HepG2 (cell line): ENCODE measurements around the gene PRR15L. TPM values are rescaled to one million over a fixed set of nuclear protein-coding genes. Genes with fewer than 3 reads are reported as not detected.

Source experiments
- BRD4 ChIP-seq: sonication (generic); formaldehyde crosslinking; IDR thresholded peaks from 2 replicates; pipeline ENCODE4 v1.4.0; 2020; ENCODE audit warnings: missing genetic modification reagents
- GLI4 ChIP-seq: sonication (generic); formaldehyde crosslinking; IDR thresholded peaks from 2 replicates; pipeline ENCODE4 v1.5.1; 2020; ENCODE audit warnings: missing genetic modification reagents, mild to moderate bottlenecking, moderate library complexity, borderline replicate concordance
- HHEX ChIP-seq: IDR thresholded peaks from 2 replicates; pipeline ENCODE4 v1.6.1; 2016; ENCODE audit warnings: control low read depth
- HNRNPLL ChIP-seq: fragments of 200-400 bp; formaldehyde crosslinking; IDR thresholded peaks from 2 replicates; pipeline ENCODE4 v1.6.1; 2017; ENCODE audit warnings: mild to moderate bottlenecking, low read depth, low read length; ENCODE audit not compliant: poor library complexity, severe bottlenecking
- JDP2 ChIP-seq: sonication (generic); formaldehyde crosslinking; IDR thresholded peaks from 2 replicates; pipeline ENCODE4 v1.8.1; 2022; ENCODE audit warnings: missing genetic modification reagents, borderline replicate concordance
- MTF2 ChIP-seq: sonication (generic); formaldehyde crosslinking; IDR thresholded peaks from 2 replicates; pipeline ENCODE4 v1.5.0; 2020; ENCODE audit warnings: missing genetic modification reagents, borderline replicate concordance
- MYC ChIP-seq: sonication (generic); formaldehyde crosslinking; IDR thresholded peaks from 2 replicates; pipeline ENCODE4 v1.9.0; 2021; ENCODE audit warnings: missing genetic modification reagents, borderline replicate concordance
- NFIC ChIP-seq: IDR thresholded peaks from 2 replicates; pipeline ENCODE4 v1.6.1; 2012; ENCODE audit warnings: mild to moderate bottlenecking, low read length, inconsistent platforms
- NRL ChIP-seq: sonication (generic); formaldehyde crosslinking; IDR thresholded peaks from 2 replicates; pipeline ENCODE4 v1.5.0; 2020; ENCODE audit warnings: missing genetic modification reagents, mild to moderate bottlenecking, moderate library complexity, borderline replicate concordance
- PRPF4 ChIP-seq: fragments of 200-400 bp; formaldehyde crosslinking; IDR thresholded peaks from 2 replicates; pipeline ENCODE4 v1.6.1; 2016; ENCODE audit warnings: low read length, low read depth; ENCODE audit not compliant: poor library complexity, severe bottlenecking
- SP4 ChIP-seq: sonication (generic); formaldehyde crosslinking; IDR thresholded peaks from 2 replicates; pipeline ENCODE4 v1.8.1; 2023; ENCODE audit warnings: mild to moderate bottlenecking, missing genetic modification reagents
- THYN1 ChIP-seq: sonication (generic); formaldehyde crosslinking; IDR thresholded peaks from 2 replicates; pipeline ENCODE4 v1.8.1; 2023; ENCODE audit warnings: low read depth, mild to moderate bottlenecking, moderate library complexity, missing genetic modification reagents, borderline replicate concordance
- TMF1 ChIP-seq: sonication (generic); formaldehyde crosslinking; IDR thresholded peaks from 2 replicates; pipeline ENCODE4 v1.8.1; 2022; ENCODE audit warnings: low read depth, missing genetic modification reagents
- ZFP36 ChIP-seq: fragments of 150-350 bp; IDR thresholded peaks from 2 replicates; pipeline ENCODE4 v1.6.1; 2018; ENCODE audit warnings: borderline replicate concordance, low read length, low read depth; ENCODE audit not compliant: partially characterized antibody
- ZNF572 ChIP-seq: sonication (generic); formaldehyde crosslinking; IDR thresholded peaks from 2 replicates; pipeline ENCODE4 v1.5.1; 2020; ENCODE audit warnings: mild to moderate bottlenecking, missing genetic modification reagents
- ZNF644 ChIP-seq: IDR thresholded peaks from 2 replicates; pipeline ENCODE4 v1.6.1; 2016; ENCODE audit warnings: low read depth
- ZNF83 ChIP-seq: sonication (generic); formaldehyde crosslinking; IDR thresholded peaks from 2 replicates; pipeline ENCODE4 v1.4.0; 2020; ENCODE audit warnings: missing genetic modification reagents, mild to moderate bottlenecking, borderline replicate concordance
- ZNF879 ChIP-seq: sonication (generic); formaldehyde crosslinking; IDR thresholded peaks from 2 replicates; pipeline ENCODE4 v1.8.1; 2023; ENCODE audit warnings: missing genetic modification reagents
- polyA plus RNA-seq, 8 experiments: library from polyadenylated mRNA; depleted of rRNA in 3 of 8; stranded (reverse) in 7 of 8; unstranded in 1 of 8; fragments of >200 nt; fragmentation: Illumina TruSeq in 4 of 8; extraction: Trizol in 4 of 8; gene quantifications; 2 replicates each; pipeline versions ENCODE4 v1.2.1 to v1.2.3, GENCODE V29; 2011 to 2016; ENCODE audit warnings: low read depth in 4 of 8, missing spikeins in 1 of 8, mixed read lengths in 1 of 8; ENCODE audit not compliant: insufficient read depth in 1 of 8
- total RNA-seq, 5 experiments: library from RNA; depleted of rRNA; stranded (reverse); fragments of >200 nt; fragmentation: Illumina TruSeq; extraction: Trizol; gene quantifications; 2 replicates each; pipeline ENCODE4 v1.2.3, GENCODE V29; 2016; ENCODE audit warnings: low read depth in 1 of 5
- TF ChIP-seq, protein P1 (sequence below): sonication (generic); formaldehyde crosslinking; IDR thresholded peaks from 2 replicates; pipeline ENCODE4 v1.8.0; 2022; ENCODE audit warnings: mild to moderate bottlenecking, missing genetic modification reagents, moderate library complexity
- TF ChIP-seq, protein P2 (sequence below): sonication (generic); formaldehyde crosslinking; IDR thresholded peaks from 2 replicates; pipeline ENCODE4 v1.5.0; 2020; ENCODE audit warnings: missing genetic modification reagents
- TF ChIP-seq, protein P3 (sequence below): sonication (generic); formaldehyde crosslinking; IDR thresholded peaks from 2 replicates; pipeline ENCODE4 v1.5.0; 2020; ENCODE audit warnings: missing genetic modification reagents
- TF ChIP-seq, protein P4 (sequence below): sonication (generic); formaldehyde crosslinking; IDR thresholded peaks from 2 replicates; pipeline ENCODE4 v1.4.0; 2020; ENCODE audit warnings: mild to moderate bottlenecking, missing genetic modification reagents
- TF ChIP-seq, protein P5 (sequence below): sonication (generic); formaldehyde crosslinking; IDR thresholded peaks from 2 replicates; pipeline ENCODE4 v1.5.0; 2020; ENCODE audit warnings: missing genetic modification reagents

The PRR15L gene
- total and polyA plus RNA-seq, 2 of the 13 experiments (the other 11 are each of a cell fraction or from before 2014, with no cell fraction given): 0.44 to 2.0 TPM

DNA sequence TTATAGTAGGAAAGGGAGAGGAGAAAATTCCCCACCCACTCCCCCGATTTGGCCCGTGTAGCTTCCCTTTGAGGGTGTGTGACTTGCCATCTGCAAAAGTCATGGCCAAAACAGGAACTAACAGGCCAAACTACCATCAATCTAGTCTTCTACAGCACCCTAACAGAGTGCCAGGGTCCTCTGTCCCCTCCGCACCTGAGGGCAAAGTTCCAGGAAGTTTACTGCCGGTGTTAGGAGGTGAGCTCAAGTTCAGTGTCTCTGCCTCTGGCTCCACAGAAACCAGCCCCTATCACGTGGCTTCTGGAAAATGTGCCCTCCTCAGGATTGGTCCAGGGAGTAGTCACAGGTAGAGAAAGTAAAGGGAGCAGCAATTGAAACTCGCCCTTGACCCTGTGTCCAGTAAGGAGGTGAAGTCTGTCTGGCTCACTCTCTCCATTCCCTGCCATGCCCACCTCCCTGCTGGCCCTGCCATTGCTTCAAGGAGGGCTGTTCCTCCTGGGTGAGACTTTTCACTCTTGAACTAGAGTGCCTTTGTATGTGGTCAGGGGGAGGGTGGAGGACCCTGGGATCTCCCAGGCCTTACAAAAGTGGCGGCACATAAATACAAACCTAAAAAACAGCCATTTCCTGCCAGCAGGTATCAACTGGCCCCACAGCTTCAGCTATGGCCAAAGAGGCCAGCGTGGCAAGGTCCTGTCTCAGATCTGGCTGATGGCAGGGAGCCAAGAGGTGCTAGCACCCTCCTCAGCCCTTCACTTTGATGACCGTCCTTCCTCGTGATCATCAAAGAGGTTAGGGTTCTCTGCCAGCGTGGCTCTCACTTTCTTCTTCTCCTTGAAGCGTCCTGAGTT lies 5.3 kb downstream of the PRR15L start (continued):
- TF ChIP-seq SP4 (CRISPR knock-in tag) (no peak), HHEX (CRISPR knock-in tag) (no peak), JDP2 (no peak), ZFP36 (no peak), MTF2 (no peak), TMF1 (CRISPR knock-in tag) (no peak), NFIC (peak; percentile 50; the same call in 1 of the 2 replicates), GLI4 (CRISPR knock-in tag) (no peak), THYN1 (no peak), PRPF4 (no peak), ZNF83 (no peak), BRD4 (CRISPR knock-in tag) (no peak), ZNF572 (CRISPR knock-in tag) (no peak), ZNF644 (CRISPR knock-in tag) (no peak), ZNF879 (CRISPR knock-in tag) (no peak), HNRNPLL (no peak), NRL (no peak), MYC (CRISPR knock-in tag) (peak; percentile 66; the same call in 1 of the 2 replicates)
- TF ChIP-seq, protein P1, sequence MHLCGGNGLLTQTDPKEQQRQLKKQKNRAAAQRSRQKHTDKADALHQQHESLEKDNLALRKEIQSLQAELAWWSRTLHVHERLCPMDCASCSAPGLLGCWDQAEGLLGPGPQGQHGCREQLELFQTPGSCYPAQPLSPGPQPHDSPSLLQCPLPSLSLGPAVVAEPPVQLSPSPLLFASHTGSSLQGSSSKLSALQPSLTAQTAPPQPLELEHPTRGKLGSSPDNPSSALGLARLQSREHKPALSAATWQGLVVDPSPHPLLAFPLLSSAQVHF (CRISPR knock-in tag): no peak
- TF ChIP-seq, protein P2, sequence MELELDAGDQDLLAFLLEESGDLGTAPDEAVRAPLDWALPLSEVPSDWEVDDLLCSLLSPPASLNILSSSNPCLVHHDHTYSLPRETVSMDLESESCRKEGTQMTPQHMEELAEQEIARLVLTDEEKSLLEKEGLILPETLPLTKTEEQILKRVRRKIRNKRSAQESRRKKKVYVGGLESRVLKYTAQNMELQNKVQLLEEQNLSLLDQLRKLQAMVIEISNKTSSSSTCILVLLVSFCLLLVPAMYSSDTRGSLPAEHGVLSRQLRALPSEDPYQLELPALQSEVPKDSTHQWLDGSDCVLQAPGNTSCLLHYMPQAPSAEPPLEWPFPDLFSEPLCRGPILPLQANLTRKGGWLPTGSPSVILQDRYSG (CRISPR knock-in tag): no peak
- TF ChIP-seq, protein P3, sequence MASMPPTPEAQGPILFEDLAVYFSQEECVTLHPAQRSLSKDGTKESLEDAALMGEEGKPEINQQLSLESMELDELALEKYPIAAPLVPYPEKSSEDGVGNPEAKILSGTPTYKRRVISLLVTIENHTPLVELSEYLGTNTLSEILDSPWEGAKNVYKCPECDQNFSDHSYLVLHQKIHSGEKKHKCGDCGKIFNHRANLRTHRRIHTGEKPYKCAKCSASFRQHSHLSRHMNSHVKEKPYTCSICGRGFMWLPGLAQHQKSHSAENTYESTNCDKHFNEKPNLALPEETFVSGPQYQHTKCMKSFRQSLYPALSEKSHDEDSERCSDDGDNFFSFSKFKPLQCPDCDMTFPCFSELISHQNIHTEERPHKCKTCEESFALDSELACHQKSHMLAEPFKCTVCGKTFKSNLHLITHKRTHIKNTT (CRISPR knock-in tag): no peak
- TF ChIP-seq, protein P4, sequence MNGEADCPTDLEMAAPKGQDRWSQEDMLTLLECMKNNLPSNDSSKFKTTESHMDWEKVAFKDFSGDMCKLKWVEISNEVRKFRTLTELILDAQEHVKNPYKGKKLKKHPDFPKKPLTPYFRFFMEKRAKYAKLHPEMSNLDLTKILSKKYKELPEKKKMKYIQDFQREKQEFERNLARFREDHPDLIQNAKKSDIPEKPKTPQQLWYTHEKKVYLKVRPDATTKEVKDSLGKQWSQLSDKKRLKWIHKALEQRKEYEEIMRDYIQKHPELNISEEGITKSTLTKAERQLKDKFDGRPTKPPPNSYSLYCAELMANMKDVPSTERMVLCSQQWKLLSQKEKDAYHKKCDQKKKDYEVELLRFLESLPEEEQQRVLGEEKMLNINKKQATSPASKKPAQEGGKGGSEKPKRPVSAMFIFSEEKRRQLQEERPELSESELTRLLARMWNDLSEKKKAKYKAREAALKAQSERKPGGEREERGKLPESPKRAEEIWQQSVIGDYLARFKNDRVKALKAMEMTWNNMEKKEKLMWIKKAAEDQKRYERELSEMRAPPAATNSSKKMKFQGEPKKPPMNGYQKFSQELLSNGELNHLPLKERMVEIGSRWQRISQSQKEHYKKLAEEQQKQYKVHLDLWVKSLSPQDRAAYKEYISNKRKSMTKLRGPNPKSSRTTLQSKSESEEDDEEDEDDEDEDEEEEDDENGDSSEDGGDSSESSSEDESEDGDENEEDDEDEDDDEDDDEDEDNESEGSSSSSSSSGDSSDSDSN (CRISPR knock-in tag): 0 out of 2 replicates have a peak, but pooled peaks have one; percentile 16
- TF ChIP-seq, protein P5, sequence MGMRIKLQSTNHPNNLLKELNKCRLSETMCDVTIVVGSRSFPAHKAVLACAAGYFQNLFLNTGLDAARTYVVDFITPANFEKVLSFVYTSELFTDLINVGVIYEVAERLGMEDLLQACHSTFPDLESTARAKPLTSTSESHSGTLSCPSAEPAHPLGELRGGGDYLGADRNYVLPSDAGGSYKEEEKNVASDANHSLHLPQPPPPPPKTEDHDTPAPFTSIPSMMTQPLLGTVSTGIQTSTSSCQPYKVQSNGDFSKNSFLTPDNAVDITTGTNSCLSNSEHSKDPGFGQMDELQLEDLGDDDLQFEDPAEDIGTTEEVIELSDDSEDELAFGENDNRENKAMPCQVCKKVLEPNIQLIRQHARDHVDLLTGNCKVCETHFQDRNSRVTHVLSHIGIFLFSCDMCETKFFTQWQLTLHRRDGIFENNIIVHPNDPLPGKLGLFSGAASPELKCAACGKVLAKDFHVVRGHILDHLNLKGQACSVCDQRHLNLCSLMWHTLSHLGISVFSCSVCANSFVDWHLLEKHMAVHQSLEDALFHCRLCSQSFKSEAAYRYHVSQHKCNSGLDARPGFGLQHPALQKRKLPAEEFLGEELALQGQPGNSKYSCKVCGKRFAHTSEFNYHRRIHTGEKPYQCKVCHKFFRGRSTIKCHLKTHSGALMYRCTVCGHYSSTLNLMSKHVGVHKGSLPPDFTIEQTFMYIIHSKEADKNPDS (CRISPR knock-in tag): no peak
